K562 (cell line): ENCODE results near the gene INO80. TPM values are rescaled to one million over a fixed set of nuclear protein-coding genes. Genes with fewer than 3 reads are reported as not detected.

Experiments used
- AFF1 ChIP-seq, 2 experiments: fragments of 450-650 bp; IDR thresholded peaks; 2 replicates each; pipeline ENCODE4 v1.6.1; 2018; ENCODE audit warnings: mild to moderate bottlenecking in 2 of 2, low read depth in 1 of 2; ENCODE audit not compliant: partially characterized antibody in 2 of 2
- ARID3B ChIP-seq: fragments of 250-450 bp; sonication (Bioruptor Pico); IDR thresholded peaks from 2 replicates; pipeline ENCODE4 v1.4.0; 2020; ENCODE audit warnings: borderline replicate concordance
- ATF7 ChIP-seq: fragments of 450-650 bp; IDR thresholded peaks from 2 replicates; pipeline ENCODE4 v1.7.1; 2014; ENCODE audit warnings: mild to moderate bottlenecking, moderate library complexity
- CBX8 ChIP-seq: fragments of 200-600 bp; sonication (generic); IDR thresholded peaks from 2 replicates; pipeline ENCODE4 v1.6.1; 2012; ENCODE audit warnings: borderline replicate concordance, mixed run types, low read depth, mild to moderate bottlenecking, moderate library complexity, mixed read lengths, low read length, control low read depth, inconsistent platforms; ENCODE audit not compliant: poor library complexity, severe bottlenecking; ENCODE audit errors: extremely low read depth
- CHCHD3 ChIP-seq: fragments of 250-450 bp; sonication (Bioruptor Pico); IDR thresholded peaks from 2 replicates; pipeline ENCODE4 v2.1.2; 2022; ENCODE audit warnings: mild to moderate bottlenecking
- E2F3 ChIP-seq: fragments of 250-450 bp; sonication (Bioruptor Pico); IDR thresholded peaks from 2 replicates; pipeline ENCODE4 v1.4.0; 2020; ENCODE audit warnings: mild to moderate bottlenecking
- FOXA1 ChIP-seq: fragments of 450-650 bp; IDR thresholded peaks from 2 replicates; pipeline ENCODE4 v1.6.1; 2016; ENCODE audit warnings: mild to moderate bottlenecking, borderline replicate concordance
- GMEB1 ChIP-seq: fragments of 250-450 bp; sonication (Bioruptor Pico); IDR thresholded peaks from 2 replicates; pipeline ENCODE4 v1.4.0; 2020; ENCODE audit warnings: mild to moderate bottlenecking
- JUND ChIP-seq, 2 experiments: IDR thresholded peaks; 2 replicates in 1 of 2; 3 replicates in 1 of 2; pipeline ENCODE4 v1.6.1; 2011; ENCODE audit warnings: borderline replicate concordance in 2 of 2, low read depth in 2 of 2, low read length in 2 of 2, improper control_type of control experiment in 1 of 2, missing biosample characterization in 1 of 2, missing genetic modification characterization in 1 of 2, missing genetic modification reagents in 1 of 2
- MAZ ChIP-seq, 2 experiments: fragments of 450-650 bp in 1 of 2; sonication (generic) in 1 of 2; formaldehyde crosslinking; IDR thresholded peaks in 1 of 2; conservative IDR thresholded peaks in 1 of 2; 2 replicates each; pipeline versions ENCODE4 v1.4.0 to v1.5.0; 2020; ENCODE audit warnings: mild to moderate bottlenecking in 1 of 2, missing genetic modification reagents in 1 of 2
- MCM2 ChIP-seq: fragments of 450-650 bp; IDR thresholded peaks from 2 replicates; pipeline ENCODE4 v1.6.1; 2017; ENCODE audit warnings: low read depth, mild to moderate bottlenecking
- MTA1 ChIP-seq: fragments of 450-650 bp; IDR thresholded peaks from 2 replicates; pipeline ENCODE4 v1.6.1; 2017; ENCODE audit warnings: borderline replicate concordance
- NFRKB ChIP-seq: fragments of 450-650 bp; IDR thresholded peaks from 2 replicates; pipeline ENCODE4 v1.6.1; 2016; ENCODE audit warnings: low read depth
- NFYB ChIP-seq: IDR thresholded peaks from 2 replicates; pipeline ENCODE4 v1.6.1; 2011; ENCODE audit warnings: mild to moderate bottlenecking, moderate library complexity; ENCODE audit not compliant: insufficient read length; ENCODE audit errors: extremely low read depth
- XRCC5 ChIP-seq: fragments of 200-400 bp; formaldehyde crosslinking; IDR thresholded peaks from 2 replicates; pipeline ENCODE4 v1.6.1; 2017; ENCODE audit warnings: low read depth, mild to moderate bottlenecking, low read length
- ZNF184 ChIP-seq: sonication (generic); formaldehyde crosslinking; IDR thresholded peaks from 2 replicates; pipeline ENCODE4 v1.5.0; 2020; ENCODE audit warnings: missing genetic modification reagents
- ZNF561 ChIP-seq: fragments of 450-650 bp; formaldehyde crosslinking; conservative IDR thresholded peaks from 2 replicates; pipeline ENCODE4 v1.4.0; 2020; ENCODE audit warnings: mild to moderate bottlenecking, moderate library complexity
- ZNF586 ChIP-seq: fragments of 450-650 bp; formaldehyde crosslinking; conservative IDR thresholded peaks from 2 replicates; pipeline ENCODE4 v1.4.0; 2020; ENCODE audit warnings: mild to moderate bottlenecking, moderate library complexity
- ZNF785 ChIP-seq: fragments of 250-450 bp; sonication (Bioruptor Pico); IDR thresholded peaks from 2 replicates; pipeline ENCODE4 v1.4.0; 2020; ENCODE audit warnings: mild to moderate bottlenecking
- ZZZ3 ChIP-seq: fragments of 450-650 bp; IDR thresholded peaks from 2 replicates; pipeline ENCODE4 v1.6.1; 2016; ENCODE audit warnings: antibody characterized with exemption, mild to moderate bottlenecking, moderate library complexity
- polyA plus RNA-seq, 8 experiments: library from polyadenylated mRNA; depleted of rRNA in 4 of 8; stranded (reverse) in 5 of 8; unstranded in 3 of 8; fragments of >200 nt; fragmentation: Nextera tagmentation in 2 of 8; fragmentation: Illumina TruSeq in 1 of 8; extraction: Ambion mirVana in 2 of 8; extraction: Trizol in 1 of 8; gene quantifications; 2 replicates each; pipeline versions ENCODE4 v1.2.1 to v1.2.3, GENCODE V29; 2011 to 2014; ENCODE audit warnings: inconsistent platforms in 1 of 8, missing spikeins in 1 of 8
- total RNA-seq, 7 experiments: library from RNA; depleted of rRNA in 6 of 7; stranded (reverse); fragments of >200 nt in 6 of 7; fragmentation: Illumina TruSeq in 2 of 7; extraction: Trizol in 2 of 7; gene quantifications; 2 replicates each; pipeline versions ENCODE4 v1.2.1 to v1.2.3, GENCODE V29; 2011 to 2021; ENCODE audit warnings: low replicate concordance in 1 of 7

Gene INO80
- total and polyA plus RNA-seq, 9 of the 15 experiments (the other 6 are each of a cell fraction or from before 2014, with no cell fraction given) = 1.1 to 25.7 (median 19.9) TPM

- TF ChIP-seq ZZZ3 = no peak
- TF ChIP-seq NFYB = no peak
- TF ChIP-seq MCM2 = no peak
- no peak for TF ChIP-seq ZNF184
- no peak for TF ChIP-seq FOXA1
- TF ChIP-seq CHCHD3 (CRISPR knock-in tag) = no peak
- TF ChIP-seq ZNF586 (CRISPR knock-in tag) = no peak
- peak; percentile 94 for TF ChIP-seq NFRKB
- 0 out of 2 replicates have a peak, but pooled peaks have one; percentile 43 for TF ChIP-seq ARID3B (CRISPR knock-in tag)
- TF ChIP-seq ATF7 = peak; percentile 97
- TF ChIP-seq GMEB1 (CRISPR knock-in tag) = 0 out of 2 replicates have a peak, but pooled peaks have one; percentile 28
- no peak for TF ChIP-seq ZNF561 (CRISPR knock-in tag)
- TF ChIP-seq XRCC5 = peak; percentile 92
- peak; percentile 44; the same call in 1 of the 2 replicates for TF ChIP-seq E2F3 (CRISPR knock-in tag)
- peak; percentile 75 for TF ChIP-seq JUND (IDR thresholded peaks at IDR 0.05; ENCODE audit: borderline replicate concordance, low read depth, low read length)
- peak; percentile 70; the same call in 2 of the 3 replicates for TF ChIP-seq JUND (tag; IDR thresholded peaks at IDR 0.05; ENCODE audit: borderline replicate concordance, low read depth, low read length)
- peak; percentile 66; the same call in 1 of the 2 replicates for TF ChIP-seq MTA1
- no peak for TF ChIP-seq CBX8
- peak; percentile 95 to 98 for TF ChIP-seq MAZ (CRISPR knock-in tag; conservative IDR thresholded peaks at IDR 0.05 in 1 of 2, IDR thresholded peaks at IDR 0.05 in 1 of 2)
- TF ChIP-seq ZNF785 (CRISPR knock-in tag) = no peak
- peak in 1 of 2 experiments; percentile 77 for TF ChIP-seq AFF1 (IDR thresholded peaks at IDR 0.05; ENCODE audit: low read depth in 1 of 2, partially characterized antibody in 2 of 2)
Observed at GRCh38 chr15:41116116-41116961, at the start of gene INO80 (continued).
